ENCODE data around the gene ZFYVE27. TPM values are rescaled to one million over a fixed set of nuclear protein-coding genes. Genes with fewer than 3 reads are reported as not detected.
A peak's percentile ranks its signal among the peaks of the same experiment; 100 is the strongest.

The ZFYVE27 gene
- total RNA-seq, 1 experiment from 2014 or later: 26.0 TPM

DNA sequence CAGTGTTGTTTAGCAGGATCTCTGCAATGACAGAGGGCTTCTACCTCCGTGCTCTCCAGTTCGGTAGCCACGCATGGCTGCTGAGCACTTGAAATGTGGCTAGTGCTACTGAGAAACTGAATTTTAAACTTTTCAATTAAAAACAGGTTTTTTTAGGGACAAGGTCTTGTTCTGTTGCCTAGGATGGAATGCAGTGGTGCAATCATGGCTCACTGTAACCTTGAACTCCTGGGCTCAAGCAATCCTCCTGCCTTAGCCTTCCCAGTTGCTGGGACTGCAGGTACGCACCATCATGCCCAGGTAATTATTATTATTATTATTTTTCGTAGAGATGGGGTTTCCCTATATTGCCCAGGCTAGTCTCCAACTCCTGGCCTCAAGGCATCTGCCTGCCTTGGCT, 48.3 kb downstream of the ZFYVE27 start:
- no peak for DNase-seq (ENCODE audit: extremely low read depth, low read depth)

DNA sequence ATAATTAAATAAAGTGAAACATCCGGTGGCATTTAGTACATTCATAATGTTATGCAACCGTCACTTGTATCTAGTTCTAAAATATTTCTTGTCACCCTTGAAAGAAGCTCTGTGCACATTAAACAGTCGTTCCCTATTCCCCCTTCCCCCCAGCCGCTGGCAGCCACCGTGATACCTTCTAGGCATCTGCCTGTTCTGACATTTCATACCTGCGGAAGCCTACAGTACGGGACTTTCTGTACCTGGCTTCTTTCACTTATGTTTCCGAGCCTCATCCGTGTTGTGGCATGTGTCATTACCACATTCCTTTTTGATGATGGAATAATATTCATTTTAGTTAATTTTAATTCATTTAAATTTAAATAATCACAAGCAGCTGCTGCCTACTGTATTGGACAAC, 48.8 kb downstream of the ZFYVE27 start:
- DNase-seq (ENCODE audit: extremely low read depth, low read depth): no peak

DNA sequence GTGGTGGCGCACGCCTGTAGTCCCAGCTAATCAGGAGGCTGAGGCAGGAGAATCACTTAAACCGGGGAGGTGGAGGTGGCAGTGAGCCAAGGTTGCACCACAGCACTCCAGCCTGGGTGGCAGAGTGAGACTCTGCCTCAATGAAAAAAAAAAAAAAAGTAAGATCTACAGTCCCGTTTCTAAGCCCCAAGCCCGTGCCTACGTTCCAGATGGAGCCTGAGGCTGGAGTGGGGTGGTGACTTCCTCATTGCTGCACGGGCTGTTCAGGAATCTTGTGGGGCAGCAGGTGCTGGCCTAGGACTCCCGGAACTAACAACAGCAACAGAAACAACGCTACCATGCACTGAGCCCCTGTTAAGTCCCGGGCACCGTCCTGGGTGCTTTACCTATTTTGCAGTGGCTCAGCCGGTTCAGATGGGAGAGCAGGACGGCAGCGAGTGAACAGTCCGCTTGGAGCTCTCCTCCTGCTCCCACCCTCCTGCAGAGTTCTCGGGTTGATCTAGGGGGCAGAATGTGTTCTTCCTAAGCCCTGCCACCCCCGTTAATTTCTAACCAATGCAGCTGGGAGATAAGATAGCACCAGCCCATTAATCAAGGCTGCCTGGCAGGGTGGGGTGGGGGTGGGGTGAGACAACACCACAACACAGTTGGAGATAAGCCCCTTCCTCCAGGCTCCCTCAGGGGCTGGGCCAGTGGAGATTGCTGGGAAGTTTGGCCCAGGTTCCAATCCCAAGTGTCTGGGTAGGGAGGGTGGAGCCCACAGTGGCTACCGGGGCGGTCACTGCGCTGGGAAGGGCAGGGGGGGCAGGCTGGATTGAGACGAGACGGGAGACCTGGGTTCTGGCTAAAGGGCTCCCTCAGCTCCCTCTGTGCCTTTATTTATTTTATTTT, 51.9 kb downstream of the ZFYVE27 start:
- DNase-seq (ENCODE audit: extremely low read depth, low read depth): no peak

DNA sequence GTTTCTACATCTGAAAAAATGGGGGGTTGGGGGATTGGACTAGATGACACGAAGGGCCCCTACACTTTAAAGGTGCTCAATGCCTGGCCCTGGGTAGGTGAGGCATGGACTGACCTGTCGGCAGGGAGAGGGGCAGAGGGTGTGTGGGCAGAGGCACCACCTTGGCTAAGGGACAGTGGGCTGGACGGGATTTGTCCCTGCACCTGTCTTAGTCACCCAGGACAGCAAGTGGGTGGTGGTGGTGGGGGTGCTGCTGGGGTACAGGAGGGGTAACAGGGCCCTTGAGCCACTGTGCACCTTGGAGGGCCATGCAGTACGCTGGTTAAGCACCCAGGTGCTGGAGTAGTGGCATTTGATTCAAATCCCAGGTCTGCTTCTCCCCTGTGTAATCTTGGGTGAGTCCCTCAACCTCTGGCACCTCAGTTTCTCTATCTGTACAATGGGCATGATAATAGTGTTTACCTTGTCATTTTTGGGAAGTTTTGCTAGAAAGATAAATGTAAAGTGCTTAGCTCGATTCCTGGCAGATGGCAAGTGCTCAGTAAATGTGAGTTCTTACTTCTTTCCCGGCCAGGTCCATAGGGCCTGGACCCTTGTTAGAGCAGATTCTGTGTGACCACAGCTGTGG, 53.0 kb downstream of the ZFYVE27 start:
- DNase-seq (ENCODE audit: extremely low read depth, low read depth): no peak

DNA sequence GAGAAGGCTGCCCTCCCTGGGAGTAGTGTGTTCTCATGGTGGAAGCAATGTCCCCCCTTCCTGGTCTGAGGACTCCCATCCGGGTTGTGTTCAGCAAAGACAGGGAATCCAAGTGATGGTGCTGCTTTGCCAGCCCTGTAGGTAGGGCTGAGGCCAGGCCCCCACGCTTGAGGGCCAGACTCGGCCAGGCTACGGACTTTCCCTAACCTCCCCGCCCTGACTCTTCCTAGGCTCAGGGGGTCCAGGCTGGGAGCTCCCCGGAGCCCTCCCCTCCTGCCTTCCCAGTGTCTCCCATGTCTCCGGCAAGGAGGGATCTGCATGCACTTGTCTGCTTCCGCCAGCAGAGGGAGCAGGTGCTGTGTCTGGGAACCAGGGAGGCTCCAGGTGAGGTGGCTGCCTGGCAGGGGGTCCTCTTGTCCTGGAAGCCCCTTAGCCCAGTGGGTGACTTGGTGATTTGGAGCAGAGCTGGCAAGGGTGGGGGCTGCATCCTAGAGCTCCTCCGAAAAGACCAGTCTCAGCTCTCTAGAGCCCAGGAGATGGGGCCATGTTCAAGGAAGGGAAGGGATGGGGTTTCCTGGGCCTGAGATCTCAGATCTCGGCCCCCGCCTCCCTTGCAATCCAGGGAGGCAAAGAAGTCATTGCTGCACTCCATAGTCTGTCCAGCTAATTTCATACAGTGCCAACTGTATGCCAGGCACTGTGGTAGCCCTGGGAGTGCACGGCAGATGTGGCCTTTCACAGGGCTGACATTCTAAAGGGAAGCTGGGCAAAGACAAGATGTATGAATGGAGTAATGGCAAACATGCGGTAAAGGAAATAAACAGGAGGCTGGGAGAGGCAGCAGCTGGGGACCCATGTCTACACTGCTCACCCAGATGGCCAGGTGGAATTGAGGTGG, 55.1 kb downstream of the ZFYVE27 start:
- peak; percentile 66 for DNase-seq (ENCODE audit: extremely low read depth, low read depth)

DNA sequence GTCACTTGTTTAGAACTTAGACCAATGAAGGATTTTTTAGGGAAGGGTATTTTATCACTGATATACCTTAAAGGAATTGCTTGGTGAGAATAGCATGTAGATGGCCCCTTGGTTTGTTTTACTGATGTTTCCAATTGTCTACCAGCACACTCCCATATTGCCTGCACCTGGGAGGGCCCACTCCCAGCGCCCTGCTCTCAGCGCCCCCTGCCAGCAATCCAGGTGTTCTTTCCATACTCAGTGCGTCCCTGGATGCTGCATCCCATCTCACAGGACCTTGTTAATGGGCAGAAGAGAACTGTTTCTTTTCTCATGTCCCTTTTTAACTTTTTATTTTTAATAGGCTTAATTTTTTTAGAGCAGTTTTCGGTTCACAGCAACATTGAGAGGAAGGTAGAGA, 59.0 kb downstream of the ZFYVE27 start:
- no peak for DNase-seq (ENCODE audit: extremely low read depth, low read depth)

DNA sequence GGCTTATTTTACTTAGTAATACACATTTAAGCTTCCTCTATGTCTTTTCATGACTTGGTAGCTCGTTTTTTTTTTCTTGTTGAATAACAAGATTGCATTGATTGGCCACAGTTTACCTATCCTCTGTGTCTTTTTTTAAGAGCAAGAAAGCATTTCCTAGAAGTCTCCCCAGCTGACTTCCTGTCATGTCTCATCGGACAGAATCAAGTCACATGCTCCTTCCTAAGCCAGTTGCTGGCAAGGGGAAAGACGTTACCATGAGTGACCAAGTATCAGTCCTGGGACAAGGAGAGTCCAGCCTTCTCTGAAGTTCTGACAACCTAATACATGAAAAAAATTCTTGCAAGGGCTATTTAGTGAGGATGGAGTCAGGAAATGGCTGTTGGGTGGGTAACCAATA, 59.7 kb downstream of the ZFYVE27 start:
- DNase-seq (ENCODE audit: extremely low read depth, low read depth): no peak

DNA sequence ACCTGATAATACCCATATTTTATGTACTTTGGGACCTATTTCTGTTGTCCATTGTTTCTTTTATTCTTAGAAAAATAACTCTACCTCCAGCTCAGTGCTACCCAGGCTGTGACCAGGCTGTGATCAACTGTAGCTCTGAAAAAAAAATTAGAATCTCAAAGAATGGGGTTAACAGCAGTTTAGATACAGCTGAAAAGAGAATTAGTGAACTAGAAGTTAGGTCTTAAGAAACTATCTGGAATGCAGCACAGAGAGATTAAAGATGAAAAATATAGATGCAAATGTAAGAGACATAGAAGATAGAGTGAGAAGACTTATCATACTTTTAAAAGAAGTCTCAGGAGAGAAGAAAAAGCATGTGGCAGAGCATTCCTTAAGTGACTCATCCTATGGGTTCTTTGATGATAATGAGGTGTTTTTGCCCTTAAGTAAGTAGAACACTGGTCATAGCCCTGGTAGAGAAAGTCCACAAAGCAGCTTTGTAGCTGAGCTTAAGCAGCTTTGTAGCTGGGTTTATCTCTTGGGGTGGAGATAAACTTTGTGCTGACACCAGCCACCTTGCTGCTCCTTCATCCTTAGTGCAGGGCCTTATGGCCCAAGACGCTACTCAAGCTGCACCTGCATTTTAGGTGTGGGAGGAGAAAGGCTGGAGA, 62.2 kb downstream of the ZFYVE27 start:
- no peak for DNase-seq (ENCODE audit: extremely low read depth, low read depth)

DNA sequence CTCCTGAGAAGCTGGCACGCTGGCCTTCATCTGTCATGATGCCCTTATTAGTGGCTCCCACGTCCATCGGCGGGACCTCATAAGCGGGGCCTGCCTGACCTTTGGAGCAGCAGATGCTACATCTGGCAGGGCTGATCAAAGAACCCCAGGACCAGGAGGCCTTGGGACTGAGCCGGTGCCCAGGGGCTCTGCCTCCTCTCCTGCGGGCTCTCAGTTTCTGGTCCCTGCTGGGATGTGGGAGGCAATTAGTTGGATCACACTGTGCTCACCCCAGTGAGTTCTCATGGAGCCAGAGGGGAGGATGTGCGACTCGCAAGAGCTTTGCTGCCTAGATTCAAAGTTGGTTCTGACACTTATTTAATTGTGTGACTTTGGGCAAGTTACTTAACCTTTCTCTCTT, 63.5 kb downstream of the ZFYVE27 start:
- DNase-seq (ENCODE audit: extremely low read depth, low read depth): no peak

DNA sequence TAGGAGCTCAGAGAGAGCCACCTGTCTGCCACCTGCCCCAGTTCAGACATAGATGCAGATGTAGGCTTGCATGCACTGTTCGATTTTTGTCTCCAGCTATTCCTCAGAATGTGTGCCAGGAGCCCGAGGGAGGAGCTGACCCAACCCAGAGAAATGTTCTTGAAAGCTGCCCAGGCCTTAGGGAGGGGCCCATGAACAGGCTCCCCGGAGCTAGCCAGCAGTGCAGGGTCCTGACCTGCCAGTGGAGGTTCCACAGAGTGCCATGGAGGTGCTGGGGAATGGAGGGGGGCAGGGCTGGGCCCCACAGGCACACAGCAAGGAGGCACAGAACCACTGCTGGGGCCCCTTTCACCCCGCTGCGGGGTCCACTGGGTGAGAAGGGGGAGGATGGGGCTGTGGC, 64.5 kb downstream of the ZFYVE27 start:
- no peak for DNase-seq (ENCODE audit: extremely low read depth, low read depth)

DNA sequence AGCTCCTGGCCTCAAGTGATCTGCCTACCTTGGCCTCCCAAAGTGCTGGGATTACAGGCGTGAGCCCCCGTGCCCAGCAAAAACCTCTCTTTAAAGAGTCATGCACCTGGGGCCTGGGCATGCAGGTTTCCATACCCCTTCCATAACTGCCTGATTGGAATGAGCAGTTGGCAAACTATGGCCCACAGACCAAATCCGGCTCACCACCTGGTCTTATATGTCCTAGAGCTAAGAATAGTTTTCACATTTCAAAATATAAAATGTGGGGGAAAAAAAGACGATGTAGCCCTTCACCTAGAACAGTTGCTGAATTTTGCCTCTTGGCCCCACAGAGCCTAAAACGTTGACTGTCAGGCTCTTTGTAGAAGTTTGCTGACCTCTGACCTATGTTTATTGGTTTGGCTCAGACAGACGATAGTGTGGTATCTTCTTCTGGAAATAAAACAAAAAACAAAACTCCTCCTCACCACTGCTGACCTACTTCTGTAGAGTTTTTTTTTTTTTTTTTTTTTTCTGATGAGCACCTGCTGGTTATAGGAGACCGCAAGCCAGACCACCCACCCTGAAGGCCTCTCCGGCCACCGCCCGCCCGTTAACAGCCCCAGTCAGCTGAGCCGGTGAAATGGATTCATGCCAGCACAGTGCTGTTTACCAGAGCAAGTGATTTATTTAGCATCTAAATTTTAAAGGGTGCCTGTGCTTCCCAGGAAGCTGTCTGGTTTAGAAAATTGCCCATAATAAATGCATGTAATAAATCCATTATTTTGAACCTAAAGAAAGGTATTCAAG, 68.4 kb downstream of the ZFYVE27 start:
- DNase-seq (ENCODE audit: extremely low read depth, low read depth): no peak

DNA sequence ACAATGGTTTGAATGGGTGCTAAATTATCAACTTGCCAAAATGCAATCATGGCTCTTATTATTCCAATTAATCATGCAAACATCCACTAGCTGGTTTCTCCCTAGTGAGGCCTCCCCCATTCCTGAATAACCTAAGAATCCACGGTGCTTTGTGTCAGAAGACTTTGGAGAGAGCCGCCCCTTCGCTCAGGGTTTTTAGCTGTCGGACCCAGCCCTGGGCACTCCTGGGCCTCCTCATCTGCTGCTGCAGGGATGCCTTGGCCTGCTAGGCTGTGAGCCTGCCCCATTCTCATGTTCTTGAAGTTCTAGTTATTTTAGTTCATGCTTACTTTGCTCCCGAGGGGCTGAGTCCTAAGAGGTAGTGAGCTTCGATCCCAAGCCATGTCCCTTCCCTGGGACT, 69.0 kb downstream of the ZFYVE27 start:
- DNase-seq (ENCODE audit: extremely low read depth, low read depth): no peak

DNA sequence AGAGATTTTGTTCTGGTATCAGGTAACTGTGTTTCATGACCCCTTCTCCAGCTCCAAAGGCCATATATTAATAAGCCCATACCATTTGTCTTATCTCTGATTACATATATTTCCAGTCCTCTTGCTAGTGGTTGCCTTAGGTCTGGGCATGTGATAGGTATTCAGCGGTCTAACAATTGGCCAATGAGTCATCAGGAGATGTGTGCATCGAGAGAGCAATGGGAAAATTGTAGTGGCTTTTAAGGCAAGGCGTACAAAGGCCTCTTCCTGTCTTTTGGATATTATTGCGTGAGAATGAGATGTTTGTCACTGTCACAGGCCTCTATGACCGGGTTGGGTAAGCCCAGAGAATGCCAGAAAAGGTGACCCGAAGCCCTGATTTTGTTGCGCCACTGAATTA, 73.5 kb downstream of the ZFYVE27 start:
- no peak for DNase-seq (ENCODE audit: extremely low read depth, low read depth)

Other genes with a start within 250 kb of the ZFYVE27 start
- gene MMS19, start 238.7 kb upstream of the ZFYVE27 start, total RNA-seq (2014; rRNA removed; shearing (Covaris generic)): 61.4 and 63.2 TPM in 2 replicates
- 3.4 and 3.8 TPM in 2 replicates for gene UBTD1, start 238.2 kb upstream of the ZFYVE27 start, total RNA-seq (2014; rRNA removed; shearing (Covaris generic))
- gene ANKRD2, start 164.3 kb upstream of the ZFYVE27 start, total RNA-seq (2014; rRNA removed; shearing (Covaris generic)): 2.0 and 3.1 TPM in 2 replicates
- gene HOGA1, start 152.7 kb upstream of the ZFYVE27 start, total RNA-seq (2014; rRNA removed; shearing (Covaris generic)): 1.4 TPM in 2 replicates
- gene C10orf62, start 147.4 kb upstream of the ZFYVE27 start, total RNA-seq (2014; rRNA removed; shearing (Covaris generic)): 0.12 TPM in 1 of 2 replicates, not detected in the other
- gene MORN4, start 103.6 kb upstream of the ZFYVE27 start, total RNA-seq (2014; rRNA removed; shearing (Covaris generic)): 13.3 and 19.5 TPM in 2 replicates
- 13.4 and 13.7 TPM in 2 replicates for gene PI4K2A, start 96.5 kb upstream of the ZFYVE27 start, total RNA-seq (2014; rRNA removed; shearing (Covaris generic))
- gene AVPI1, start 49.9 kb upstream of the ZFYVE27 start, total RNA-seq (2014; rRNA removed; shearing (Covaris generic)): 147 and 192 TPM in 2 replicates
- gene MARVELD1, start 23.4 kb upstream of the ZFYVE27 start, total RNA-seq (2014; rRNA removed; shearing (Covaris generic)): 20.1 and 23.1 TPM in 2 replicates
- gene SFRP5, start 34.9 kb downstream of the ZFYVE27 start, total RNA-seq (2014; rRNA removed; shearing (Covaris generic)): not detected in 2 replicates
- gene GOLGA7B, start 112.7 kb downstream of the ZFYVE27 start, total RNA-seq (2014; rRNA removed; shearing (Covaris generic)): 0.02 TPM in 1 of 2 replicates, not detected in the other